Activated CD4-positive, alpha-beta T cell treated with anti-CD3 and anti-CD28 coated beads, Interleukin-2, amount 10 ng/mL, durations not matched to agents 24 days and 14 days (primary cell): ENCODE measurements around the gene PPP1CA. TPM values are rescaled to one million over a fixed set of nuclear protein-coding genes. Genes with fewer than 3 reads are reported as not detected.
A peak's percentile ranks its signal among the peaks of the same experiment; 100 is the strongest.

Source experiments
- DNase-seq: peaks from one replicate; pipeline ENCODE4 v3.0.0; 2022
- H3K27ac Mint-ChIP-seq: one replicate; pipeline ENCODE4 v1.8.0; 2022; ENCODE audit warnings: mild to moderate bottlenecking, mixed read lengths
- H3K27me3 Mint-ChIP-seq: one replicate; pipeline ENCODE4 v1.8.0; 2022; ENCODE audit warnings: mixed read lengths
- H3K36me3 Mint-ChIP-seq: one replicate; pipeline ENCODE4 v1.8.0; 2022; ENCODE audit warnings: low read depth, mild to moderate bottlenecking, mixed read lengths
- H3K4me1 Mint-ChIP-seq: one replicate; pipeline ENCODE4 v1.8.0; 2021; ENCODE audit warnings: mixed read lengths
- H3K4me3 Mint-ChIP-seq: one replicate; pipeline ENCODE4 v1.8.0; 2022; ENCODE audit warnings: mild to moderate bottlenecking, moderate library complexity, mixed read lengths
- H3K9me3 Mint-ChIP-seq: one replicate; pipeline ENCODE4 v1.8.0; 2021; ENCODE audit warnings: mixed read lengths
- intact Hi-C: fragments of 100-400 bp; cut with micrococcal nuclease; formaldehyde crosslinking; loops from one replicate; pipeline ENCODE4 v1.15.1; 2023
- total RNA-seq: library from RNA; stranded (reverse); gene quantifications from 2 replicates; pipeline ENCODE4 v1.2.3, GENCODE V29; 2022

Gene PPP1CA
- total RNA-seq, 1 donor from 2014 or later, result 252 TPM

GRCh38 chr11:67397536-67397935 is 4.1 kb downstream of the PPP1CA start:
- Mint-ChIP-seq H3K9me3 (no peaks in the 10 kb centered on the region), H3K27me3 (no peaks in the 10 kb centered on the region), H3K4me3 (no peak overlapping the region), H3K4me1 (peaks cover 33% of the 10 kb centered on the region), H3K27ac (no peak overlapping the region), H3K36me3 (peaks cover 45% of the 10 kb centered on the region)
- intact Hi-C loops, result no loop called here
- no peak for DNase-seq

GRCh38 chr11:67396587-67397389 is 4.9 kb downstream of the PPP1CA start:
- H3K36me3 Mint-ChIP-seq, result peaks cover 45% of the 10 kb centered on the region
- H3K9me3 Mint-ChIP-seq, result no peaks in the 10 kb centered on the region
- H3K4me3 Mint-ChIP-seq, result peak overlapping the region; percentile 69
- no peaks in the 10 kb centered on the region for H3K27me3 Mint-ChIP-seq
- no peak for DNase-seq
- H3K4me1 Mint-ChIP-seq, result peaks cover 35% of the 10 kb centered on the region
- H3K27ac Mint-ChIP-seq, result peak overlapping the region; percentile 87
- intact Hi-C loops, result no loop called here

GRCh38 chr11:67396259-67396581 is 5.4 kb downstream of the PPP1CA start:
- Mint-ChIP-seq H3K27me3 (no peaks in the 10 kb centered on the region), H3K36me3 (peaks cover 45% of the 10 kb centered on the region), H3K4me3 (no peak overlapping the region), H3K9me3 (no peaks in the 10 kb centered on the region), H3K27ac (peak overlapping the region; percentile 16), H3K4me1 (peaks cover 36% of the 10 kb centered on the region)
- DNase-seq, result no peak
- intact Hi-C loops, result no loop called here

- peaks cover 40% of the 10 kb centered on the region for H3K4me1 Mint-ChIP-seq
- intact Hi-C loops, result no loop called here
These were observed 6.0 kb downstream of the PPP1CA start for GRCh38 chr11:67395555-67396258.

GRCh38 chr11:67393990-67394389 is 7.7 kb downstream of the PPP1CA start:
- intact Hi-C loops, result no loop called here
- Mint-ChIP-seq H3K4me1 (peaks cover 40% of the 10 kb centered on the region), H3K27ac (peak overlapping the region; percentile 72), H3K36me3 (peaks cover 32% of the 10 kb centered on the region), H3K27me3 (no peaks in the 10 kb centered on the region), H3K9me3 (no peaks in the 10 kb centered on the region), H3K4me3 (peak overlapping the region; percentile 90)
- DNase-seq, result no peak

More at GRCh38 chr11:67395555-67396258, 6.0 kb downstream of the PPP1CA start:
- DNase-seq, result no peak
- Mint-ChIP-seq H3K9me3 (no peaks in the 10 kb centered on the region), H3K27me3 (no peaks in the 10 kb centered on the region), H3K27ac (no peak overlapping the region), H3K4me3 (no peak overlapping the region), H3K36me3 (peaks cover 43% of the 10 kb centered on the region)

- Mint-ChIP-seq H3K36me3 (peaks cover 30% of the 10 kb centered on the region), H3K4me1 (peaks cover 39% of the 10 kb centered on the region), H3K27ac (peak overlapping the region; percentile 72), H3K9me3 (no peaks in the 10 kb centered on the region), H3K27me3 (no peaks in the 10 kb centered on the region), H3K4me3 (peak overlapping the region; percentile 90)
- intact Hi-C loops, result no loop called here
- no peak for DNase-seq
These were observed 8.2 kb downstream of the PPP1CA start for GRCh38 chr11:67393437-67393836.

- intact Hi-C loops, result loop anchor here (1.0 kb wide), 1 partner anchor 9 kb away; the partner anchor contains the start of gene PPP1CA
- Mint-ChIP-seq H3K36me3 (peaks cover 19% of the 10 kb centered on the region), H3K27ac (peak overlapping the region; percentile 80), H3K4me3 (peak overlapping the region; percentile 90), H3K9me3 (no peaks in the 10 kb centered on the region), H3K4me1 (peaks cover 35% of the 10 kb centered on the region), H3K27me3 (no peaks in the 10 kb centered on the region)
- no peak for DNase-seq
These were observed 9.4 kb downstream of the PPP1CA start for GRCh38 chr11:67392183-67392715.

GRCh38 chr11:67391304-67392182 is 10.1 kb downstream of the PPP1CA start, which contains the start of gene RAD9A:
Gene RAD9A, plus strand, starts transcription at chr11:67391986. Its CDS starts 59 bp downstream, at chr11:67392045.
- DNase-seq, result peak; percentile 97
- Mint-ChIP-seq H3K4me3 (peak within 1 kb of the TSS; percentile 90), H3K36me3 (peaks cover 15% of the 10 kb centered on the region), H3K27ac (peak within 1 kb of the TSS; percentile 80), H3K4me1 (peaks cover 31% of the 10 kb centered on the region), H3K27me3 (no peaks in the 10 kb centered on the region), H3K9me3 (no peaks in the 10 kb centered on the region)
- intact Hi-C loops, result loop anchor here (1.0 kb wide), 1 partner anchor 10 kb away; the partner anchor contains the start of gene PPP1CA

GRCh38 chr11:67390947-67391303 is 10.7 kb downstream of the PPP1CA start:
- no peaks in the 10 kb centered on the region for H3K9me3 Mint-ChIP-seq
- H3K4me3 Mint-ChIP-seq, result peak overlapping the region; percentile 90
- intact Hi-C loops, result no loop called here
- no peak for DNase-seq
- peaks cover 27% of the 10 kb centered on the region for H3K4me1 Mint-ChIP-seq
- peaks cover 9% of the 10 kb centered on the region for H3K36me3 Mint-ChIP-seq
- peaks cover 2% of the 10 kb centered on the region for H3K27me3 Mint-ChIP-seq
- peak overlapping the region; percentile 72 for H3K27ac Mint-ChIP-seq

- H3K9me3 Mint-ChIP-seq, result no peaks in the 10 kb centered on the region
- H3K36me3 Mint-ChIP-seq, result peaks cover 8% of the 10 kb centered on the region
- peaks cover 10% of the 10 kb centered on the region for H3K27me3 Mint-ChIP-seq
- peak; percentile 87 for DNase-seq
- H3K4me1 Mint-ChIP-seq, result peaks cover 27% of the 10 kb centered on the region
- H3K4me3 Mint-ChIP-seq, result peak overlapping the region; percentile 62
- intact Hi-C loops, result loop anchor here (1.0 kb wide), 1 partner anchor 117 kb away; no protein-coding TSS in a partner anchor
- H3K27ac Mint-ChIP-seq, result peak overlapping the region; percentile 40
These were observed 12.2 kb downstream of the PPP1CA start for GRCh38 chr11:67389477-67389876.

GRCh38 chr11:67387518-67387917 is 14.1 kb downstream of the PPP1CA start:
- no peaks in the 10 kb centered on the region for H3K9me3 Mint-ChIP-seq
- no peak overlapping the region for H3K4me3 Mint-ChIP-seq
- DNase-seq, result no peak
- H3K27ac Mint-ChIP-seq, result no peak overlapping the region
- peaks cover 17% of the 10 kb centered on the region for H3K4me1 Mint-ChIP-seq
- peaks cover 14% of the 10 kb centered on the region for H3K27me3 Mint-ChIP-seq
- intact Hi-C loops, result no loop called here
- H3K36me3 Mint-ChIP-seq, result no peaks in the 10 kb centered on the region

GRCh38 chr11:67387069-67387468 is 14.6 kb downstream of the PPP1CA start:
- H3K27ac Mint-ChIP-seq, result no peak overlapping the region
- H3K9me3 Mint-ChIP-seq, result no peaks in the 10 kb centered on the region
- DNase-seq, result no peak
- peaks cover 17% of the 10 kb centered on the region for H3K4me1 Mint-ChIP-seq
- no peak overlapping the region for H3K4me3 Mint-ChIP-seq
- no peaks in the 10 kb centered on the region for H3K36me3 Mint-ChIP-seq
- intact Hi-C loops, result no loop called here
- H3K27me3 Mint-ChIP-seq, result peaks cover 17% of the 10 kb centered on the region

GRCh38 chr11:67384851-67385366 is 16.7 kb downstream of the PPP1CA start:
- H3K4me1 Mint-ChIP-seq, result peaks cover 11% of the 10 kb centered on the region
- intact Hi-C loops, result no loop called here
- no peak overlapping the region for H3K4me3 Mint-ChIP-seq
- H3K9me3 Mint-ChIP-seq, result no peaks in the 10 kb centered on the region
- H3K36me3 Mint-ChIP-seq, result no peaks in the 10 kb centered on the region
- no peak overlapping the region for H3K27ac Mint-ChIP-seq
- DNase-seq, result no peak
- H3K27me3 Mint-ChIP-seq, result peaks cover 21% of the 10 kb centered on the region
